Fibroblast of pulmonary artery (primary cell): Measurements from ENCODE around the gene RSPRY1.
"Not testable (repeated sequence)": the region's sequence is repeated elsewhere in the genome, so short reads cannot be mapped to it uniquely, and the experiment has no call there.

Experiments
- DNase-seq: peaks from one replicate; pipeline ENCODE4 v3.0.0-alpha.2; 2010; ENCODE audit warnings: low read depth
- H3K4me3 ChIP-seq: replicated peaks from 2 replicates; pipeline ENCODE4 v1.5.1; 2011; ENCODE audit warnings: low read depth, mild to moderate bottlenecking, control low read depth, low read length, moderate library complexity
- TF ChIP-seq, protein P1 (sequence below): IDR thresholded peaks from 2 replicates; pipeline ENCODE4 v1.5.1; 2011; ENCODE audit warnings: mild to moderate bottlenecking, control low read depth, low read length, inconsistent platforms; ENCODE audit errors: missing control alignments

Gene RSPRY1

DNA sequence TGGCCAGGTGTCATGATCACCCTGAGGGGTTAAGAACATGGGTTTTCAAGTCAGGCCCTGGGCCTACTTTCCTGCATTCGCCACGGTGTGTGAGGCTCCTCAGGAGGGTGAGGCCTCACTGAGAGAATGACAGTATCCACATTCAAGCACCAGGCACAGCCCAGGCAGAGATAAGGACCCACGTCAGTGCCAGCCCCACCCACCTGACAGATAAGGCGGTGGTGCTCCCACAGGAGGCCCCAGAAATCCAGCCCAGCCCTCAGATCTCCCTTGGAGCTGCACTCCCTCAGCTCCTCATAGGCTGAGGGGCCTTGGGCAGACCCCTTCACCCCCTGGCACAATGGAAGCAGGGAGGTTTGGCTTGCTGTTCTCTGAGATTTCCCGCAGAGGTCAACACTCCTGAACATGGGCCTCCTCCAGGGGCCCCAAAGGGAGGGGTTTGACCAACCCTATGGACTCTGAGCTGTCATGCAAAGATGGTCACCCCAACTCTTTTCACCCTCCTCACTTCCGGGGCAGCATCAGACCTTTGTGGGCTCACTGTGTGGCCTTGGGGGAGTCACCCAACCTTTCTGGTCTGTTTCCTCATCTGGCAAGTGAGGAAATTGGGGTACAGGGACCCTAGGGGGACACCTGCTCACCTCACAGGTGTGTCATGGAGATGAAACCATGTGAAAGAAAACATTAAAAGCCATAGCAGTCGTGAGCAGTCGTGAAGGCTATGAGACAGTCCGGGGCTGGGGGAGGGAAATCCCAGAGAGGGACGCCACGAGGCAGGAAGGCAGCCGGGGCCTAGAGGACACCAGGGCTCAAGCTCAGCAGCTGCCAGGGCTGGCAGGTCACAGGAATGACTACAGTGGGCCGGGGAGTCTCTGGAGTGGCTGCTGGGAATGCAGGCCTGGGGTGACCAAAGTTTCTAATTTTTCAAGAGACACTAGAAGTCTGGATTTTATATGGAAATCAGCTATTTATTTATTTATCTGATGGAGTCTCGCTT is 83.0 kb downstream of the RSPRY1 start:
- TF ChIP-seq, protein P1, sequence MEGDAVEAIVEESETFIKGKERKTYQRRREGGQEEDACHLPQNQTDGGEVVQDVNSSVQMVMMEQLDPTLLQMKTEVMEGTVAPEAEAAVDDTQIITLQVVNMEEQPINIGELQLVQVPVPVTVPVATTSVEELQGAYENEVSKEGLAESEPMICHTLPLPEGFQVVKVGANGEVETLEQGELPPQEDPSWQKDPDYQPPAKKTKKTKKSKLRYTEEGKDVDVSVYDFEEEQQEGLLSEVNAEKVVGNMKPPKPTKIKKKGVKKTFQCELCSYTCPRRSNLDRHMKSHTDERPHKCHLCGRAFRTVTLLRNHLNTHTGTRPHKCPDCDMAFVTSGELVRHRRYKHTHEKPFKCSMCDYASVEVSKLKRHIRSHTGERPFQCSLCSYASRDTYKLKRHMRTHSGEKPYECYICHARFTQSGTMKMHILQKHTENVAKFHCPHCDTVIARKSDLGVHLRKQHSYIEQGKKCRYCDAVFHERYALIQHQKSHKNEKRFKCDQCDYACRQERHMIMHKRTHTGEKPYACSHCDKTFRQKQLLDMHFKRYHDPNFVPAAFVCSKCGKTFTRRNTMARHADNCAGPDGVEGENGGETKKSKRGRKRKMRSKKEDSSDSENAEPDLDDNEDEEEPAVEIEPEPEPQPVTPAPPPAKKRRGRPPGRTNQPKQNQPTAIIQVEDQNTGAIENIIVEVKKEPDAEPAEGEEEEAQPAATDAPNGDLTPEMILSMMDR: no peak
- peak; percentile 60 for DNase-seq
- H3K4me3 ChIP-seq: no peak overlapping the region

DNA sequence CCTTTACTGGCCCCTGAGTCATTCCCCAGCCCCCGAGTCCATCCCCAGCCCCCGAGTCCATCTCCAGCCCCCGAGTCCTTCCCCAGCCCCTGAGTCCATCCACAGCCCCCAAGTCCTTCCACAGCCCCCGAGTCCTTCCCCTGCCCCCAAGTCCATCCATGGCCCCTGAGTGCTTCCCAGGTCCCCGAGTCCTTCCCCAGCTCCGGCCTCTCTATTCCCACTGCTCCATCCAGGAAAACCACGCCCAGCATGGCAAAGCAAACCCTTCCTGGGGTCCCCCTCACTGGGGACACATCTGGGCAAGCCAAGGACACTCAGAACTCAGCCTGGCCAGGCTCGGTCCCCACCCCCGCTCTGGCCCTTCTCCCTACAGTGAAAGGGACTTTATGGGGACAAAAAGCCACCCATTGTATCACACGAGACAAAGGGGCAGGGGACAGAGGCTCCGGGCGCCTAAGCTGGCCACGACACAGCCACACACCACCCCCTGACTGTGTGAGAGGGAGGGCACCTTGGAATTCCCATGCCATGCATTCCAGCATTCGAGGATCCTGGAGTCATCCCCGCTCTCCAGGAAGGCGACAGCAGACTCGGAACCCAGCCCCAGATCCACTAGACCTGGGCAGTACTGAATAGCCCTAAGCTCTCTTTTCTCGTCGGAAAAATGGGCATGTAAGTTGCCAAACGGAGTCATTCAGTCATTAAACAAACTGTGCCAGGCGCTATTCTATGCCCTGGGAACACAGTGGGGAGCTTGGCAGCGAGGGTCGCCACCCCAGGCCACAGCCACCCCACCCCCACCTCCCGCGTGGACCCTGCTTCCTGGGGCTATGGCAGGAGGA is 84.3 kb downstream of the RSPRY1 start:
- no peak for DNase-seq
- TF ChIP-seq, protein P1: no peak
- H3K4me3 ChIP-seq: no peak overlapping the region

DNA sequence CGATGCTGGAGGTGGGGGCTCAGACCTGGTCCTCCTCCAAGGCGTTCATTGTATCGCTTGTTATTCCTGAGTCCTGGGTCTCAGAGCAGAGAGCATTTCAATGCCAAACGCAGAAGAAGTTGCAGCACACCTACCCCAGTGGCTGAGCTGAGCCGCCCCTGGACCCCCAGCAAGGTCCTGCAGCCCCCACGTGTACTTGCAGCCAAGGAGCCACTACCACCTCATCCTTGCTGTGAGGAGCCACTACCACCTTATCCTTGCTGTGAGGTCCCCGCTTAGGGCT is 84.9 kb downstream of the RSPRY1 start:
- H3K4me3 ChIP-seq: no peak overlapping the region
- no peak for DNase-seq
- TF ChIP-seq, protein P1: no peak

DNA sequence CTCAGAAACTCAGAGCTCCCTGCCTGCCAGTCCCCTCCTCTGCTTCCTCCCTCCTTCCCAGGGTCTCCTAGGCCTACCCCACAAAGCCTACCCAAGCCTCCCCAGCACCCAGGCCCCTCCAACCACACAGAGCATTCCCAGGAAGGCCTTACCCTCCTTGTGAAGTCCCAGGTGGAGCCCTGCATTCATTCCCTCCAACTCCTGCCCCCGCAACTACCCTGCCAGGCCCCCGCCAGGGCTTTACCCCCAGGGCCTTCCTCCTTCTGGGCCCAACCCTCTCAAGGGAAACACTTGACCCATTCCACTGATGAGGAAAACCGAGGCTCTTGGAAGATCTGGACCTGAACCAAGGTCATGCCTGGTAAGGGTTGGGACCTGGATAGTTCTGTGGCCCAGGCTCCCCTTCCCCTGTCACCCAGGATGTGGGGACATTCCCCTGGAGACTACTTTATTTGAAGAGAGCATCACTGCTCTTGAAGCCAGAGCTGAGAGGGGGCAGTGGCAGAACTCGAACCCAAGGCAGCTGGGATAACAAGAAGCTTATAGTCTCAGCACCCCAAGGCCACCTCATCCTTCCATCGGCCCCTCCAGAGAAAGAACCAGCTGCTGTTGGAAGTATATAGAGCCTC is 85.9 kb downstream of the RSPRY1 start:
- H3K4me3 ChIP-seq: no peak overlapping the region
- TF ChIP-seq, protein P1: no peak
- no peak for DNase-seq

DNA sequence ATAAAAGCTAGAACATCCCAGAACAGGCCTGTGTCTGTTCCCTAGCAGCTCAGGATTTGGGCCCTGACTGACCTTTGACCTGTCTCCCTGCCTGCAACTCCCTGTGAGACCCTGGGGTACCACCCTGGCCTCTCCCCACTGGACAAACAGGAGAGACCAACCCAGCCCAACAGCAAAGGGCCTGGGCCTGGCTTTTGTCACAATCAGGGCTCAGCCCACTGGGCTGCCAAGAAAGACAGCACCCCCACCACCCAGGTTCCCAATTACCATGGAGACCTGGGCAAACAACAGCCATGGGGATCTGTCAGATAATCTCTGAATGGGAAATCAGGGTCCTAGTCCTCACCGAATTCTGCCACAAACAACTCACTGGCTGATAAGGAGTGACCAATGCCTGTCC is 87.2 kb downstream of the RSPRY1 start:
- TF ChIP-seq, protein P1: no peak
- no peak for DNase-seq
- no peak overlapping the region for H3K4me3 ChIP-seq

DNA sequence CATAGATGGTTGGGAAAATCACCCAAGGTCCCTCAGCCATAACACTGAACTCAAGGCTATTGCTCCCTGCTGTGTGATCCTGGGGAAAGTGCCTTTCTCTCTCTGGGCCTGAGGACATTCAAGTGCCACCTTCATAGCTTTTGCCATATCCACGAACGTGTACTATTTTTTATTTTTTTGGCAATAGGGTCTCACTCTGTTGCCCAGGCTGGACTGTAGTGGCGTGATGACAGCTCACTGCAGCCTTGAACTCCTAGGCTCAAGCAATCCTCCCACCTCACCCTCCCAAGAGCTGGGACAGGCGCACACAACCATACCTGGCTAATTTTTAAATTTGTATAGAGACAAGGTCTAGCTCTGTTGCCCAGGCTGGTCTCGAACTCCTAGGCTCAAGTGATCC is 87.7 kb downstream of the RSPRY1 start:
- no peak for DNase-seq
- TF ChIP-seq, protein P1: no peak
- no peak overlapping the region for H3K4me3 ChIP-seq

DNA sequence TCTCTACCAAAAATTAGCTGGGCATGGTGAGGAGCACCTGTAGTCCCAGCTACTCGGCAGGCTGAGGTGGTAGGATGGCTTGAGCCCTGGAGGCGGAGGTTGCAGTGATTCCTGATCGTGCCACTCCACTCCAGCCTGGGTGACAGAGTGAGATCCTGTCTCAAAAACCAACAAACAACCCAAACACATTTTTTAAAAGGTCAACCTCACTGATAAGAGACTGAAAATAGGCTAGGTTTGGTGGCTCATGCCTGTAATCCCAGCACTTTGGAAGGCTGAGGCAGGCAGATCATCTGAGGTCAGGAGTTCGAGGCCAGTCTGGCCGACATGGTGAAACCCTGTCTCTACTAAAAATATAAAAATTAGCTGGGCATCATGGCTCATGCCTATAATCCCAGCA is 89.8 kb downstream of the RSPRY1 start:
- DNase-seq, H3K4me3 ChIP-seq: not testable (repeated sequence)
